HEK293T (cell line): ENCODE data around the gene KLHL1.

Source experiments
- ARNT ChIP-seq: fragments of 450-650 bp; IDR thresholded peaks from 2 replicates; pipeline ENCODE4 v1.6.1; 2017; ENCODE audit warnings: mild to moderate bottlenecking
- FOXK2 ChIP-seq: fragments of 450-650 bp; IDR thresholded peaks from 2 replicates; pipeline ENCODE4 v1.6.1; 2016; ENCODE audit warnings: mild to moderate bottlenecking
- L3MBTL2 ChIP-seq: fragments of 450-650 bp; conservative IDR thresholded peaks from 2 replicates; pipeline ENCODE4 v1.6.1; 2016; ENCODE audit warnings: mild to moderate bottlenecking
- PKNOX1 ChIP-seq: fragments of 450-650 bp; IDR thresholded peaks from 2 replicates; pipeline ENCODE4 v1.6.1; 2016
- SP1 ChIP-seq: fragments of 450-650 bp; IDR thresholded peaks from 2 replicates; pipeline ENCODE4 v1.6.1; 2017
- ZNF384 ChIP-seq: fragments of 450-650 bp; IDR thresholded peaks from 2 replicates; pipeline ENCODE4 v1.6.1; 2016

GRCh38 chr13:69857183-69857821 lies 250.9 kb downstream of the KLHL1 start:
- 0 out of 2 replicates have a peak, but pooled peaks have one; percentile 16 for TF ChIP-seq FOXK2
- no peak for TF ChIP-seq PKNOX1
- TF ChIP-seq ARNT, result no peak
- TF ChIP-seq SP1, result no peak
- TF ChIP-seq ZNF384, result no peak
- TF ChIP-seq L3MBTL2, result no peak
